ENCODE measurements around the gene NADK2.

- TF ChIP-seq FOXK2 (IDR thresholded peaks at IDR 0.05), result no peak
- no peak for TF ChIP-seq HDGF (IDR thresholded peaks at IDR 0.05; ENCODE audit: borderline replicate concordance)
- TF ChIP-seq SP1 (IDR thresholded peaks at IDR 0.05), result no peak
- no peak for TF ChIP-seq ELF4 (IDR thresholded peaks at IDR 0.05)
- TF ChIP-seq FOXM1 (IDR thresholded peaks at IDR 0.05; ENCODE audit: borderline replicate concordance), result no peak
- no peak for TF ChIP-seq ZNF384 (IDR thresholded peaks at IDR 0.05)
- no peak for TF ChIP-seq SUZ12 (IDR thresholded peaks at IDR 0.05)
- TF ChIP-seq PKNOX1 (IDR thresholded peaks at IDR 0.05), result no peak
- TF ChIP-seq FOXA1 (IDR thresholded peaks at IDR 0.05), result no peak
- TF ChIP-seq TARDBP (IDR thresholded peaks at IDR 0.05), result no peak
These were observed 22.6 kb upstream of the NADK2 start for GRCh38 chr5:36264202-36264760.
